B cell (primary cell): Measurements from ENCODE around the gene IFT20.

ENCODE experiments used
- CTCF ChIP-seq: fragments of 200-600 bp; IDR thresholded peaks from one replicate; pipeline ENCODE4 v1.8.0; 2022; ENCODE audit warnings: antibody characterized with exemption, mild to moderate bottlenecking
- EZH2 ChIP-seq: IDR thresholded peaks from 2 replicates; pipeline ENCODE4 v1.6.1; 2012; ENCODE audit warnings: borderline replicate concordance, low read depth, mild to moderate bottlenecking, moderate library complexity, low read length; ENCODE audit not compliant: insufficient read depth, poor library complexity, severe bottlenecking

DNA sequence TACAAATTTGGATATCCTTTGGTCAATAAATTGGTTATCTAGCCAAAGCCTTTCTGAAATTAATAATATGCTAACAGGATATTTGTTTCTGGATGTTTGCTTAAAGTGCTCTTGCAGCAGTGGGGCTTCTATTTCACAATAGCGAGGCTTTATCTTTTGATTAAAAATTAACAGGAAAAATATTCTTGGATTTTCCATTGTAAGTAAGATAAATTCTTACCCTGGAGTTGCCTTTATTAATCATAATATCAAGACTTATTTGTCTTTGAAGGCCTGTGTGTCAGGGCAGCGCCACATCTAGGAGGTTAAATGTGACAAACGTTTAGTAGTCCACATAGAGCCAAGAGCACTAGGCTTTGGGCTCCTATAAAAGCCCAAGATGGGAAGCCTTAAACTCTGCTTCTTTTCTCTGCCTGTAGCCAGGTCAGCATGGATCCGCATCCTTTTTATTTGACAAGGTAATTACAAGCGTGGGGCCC is 11.0 kb downstream of the IFT20 start:
- TF ChIP-seq CTCF: no peak
- no peak for TF ChIP-seq EZH2
